GM18498 (cell line): ENCODE data around the gene NR2C2.

ENCODE experiments used
- ATAC-seq: cut with Tn5 transposase; IDR thresholded peaks from one replicate; pipeline ENCODE4 v1.9.1; 2021; ENCODE audit warnings: mild to moderate bottlenecking, moderate library complexity; ENCODE audit not compliant: unreplicated experiment

The NR2C2 gene

GRCh38 chr3:15096046-15096445, 148.7 kb downstream of the NR2C2 start:
- no peak for ATAC-seq

GRCh38 chr3:15097891-15098290, 150.5 kb downstream of the NR2C2 start:
- ATAC-seq = no peak
